ENCODE results near the gene CCDC88C.

The CCDC88C gene

GRCh38 chr14:91263329-91263728, 154.3 kb downstream of the CCDC88C start:
- no peak overlapping the region for H3K9ac ChIP-seq (ENCODE audit: low read depth in 1 of 2, low read length in 2 of 2)
- H3K4me1 ChIP-seq (ENCODE audit: control insufficient read depth in 1 of 2, insufficient read depth in 2 of 2, low read length in 2 of 2), result peaks cover 9 to 15% of the 10 kb centered on the region in 2 donors
- H3K27ac ChIP-seq (ENCODE audit: low read depth, low read length), result no peak overlapping the region
- peak overlapping the region in 1 of 2 donors; percentile 61 for H3K4me3 ChIP-seq (ENCODE audit: low read depth in 1 of 2, low read length in 2 of 2)
- no peaks in the 10 kb centered on the region for H3K27me3 ChIP-seq (ENCODE audit: control insufficient read depth in 1 of 2, insufficient read depth in 2 of 2, low read length in 2 of 2)
- no peaks in the 10 kb centered on the region for H3K9me3 ChIP-seq (ENCODE audit: control insufficient read depth in 1 of 2, low read length in 2 of 2)
- no peaks in the 10 kb centered on the region for H3K36me3 ChIP-seq (ENCODE audit: control insufficient read depth in 1 of 2, insufficient read depth in 2 of 2, low read length in 2 of 2)

- Histone ChIP-seq H3K9me3 (ENCODE audit: control insufficient read depth in 1 of 2, low read length in 2 of 2) (no peaks in the 10 kb centered on the region), H3K27me3 (ENCODE audit: control insufficient read depth in 1 of 2, insufficient read depth in 2 of 2, low read length in 2 of 2) (no peaks in the 10 kb centered on the region), H3K9ac (ENCODE audit: low read depth in 1 of 2, low read length in 2 of 2) (no peak overlapping the region), H3K27ac (ENCODE audit: low read depth, low read length) (no peak overlapping the region), H3K4me3 (ENCODE audit: low read depth in 1 of 2, low read length in 2 of 2) (no peak overlapping the region), H3K36me3 (ENCODE audit: control insufficient read depth in 1 of 2, insufficient read depth in 2 of 2, low read length in 2 of 2) (no peaks in the 10 kb centered on the region), H3K4me1 (ENCODE audit: control insufficient read depth in 1 of 2, insufficient read depth in 2 of 2, low read length in 2 of 2) (peaks cover 9 to 23% of the 10 kb centered on the region in 2 donors)
Measured at GRCh38 chr14:91261986-91262549, 155.6 kb downstream of the CCDC88C start.

GRCh38 chr14:91261115-91261514, 156.5 kb downstream of the CCDC88C start:
- Histone ChIP-seq H3K4me3 (ENCODE audit: low read depth in 1 of 2, low read length in 2 of 2) (no peak overlapping the region), H3K27ac (ENCODE audit: low read depth, low read length) (no peak overlapping the region), H3K36me3 (ENCODE audit: control insufficient read depth in 1 of 2, insufficient read depth in 2 of 2, low read length in 2 of 2) (no peaks in the 10 kb centered on the region), H3K4me1 (ENCODE audit: control insufficient read depth in 1 of 2, insufficient read depth in 2 of 2, low read length in 2 of 2) (peaks cover 9 to 29% of the 10 kb centered on the region in 2 donors), H3K9ac (ENCODE audit: low read depth in 1 of 2, low read length in 2 of 2) (no peak overlapping the region), H3K27me3 (ENCODE audit: control insufficient read depth in 1 of 2, insufficient read depth in 2 of 2, low read length in 2 of 2) (no peaks in the 10 kb centered on the region), H3K9me3 (ENCODE audit: control insufficient read depth in 1 of 2, low read length in 2 of 2) (no peaks in the 10 kb centered on the region)

- Histone ChIP-seq H3K4me3 (ENCODE audit: low read depth in 1 of 2, low read length in 2 of 2) (no peak overlapping the region), H3K4me1 (ENCODE audit: control insufficient read depth in 1 of 2, insufficient read depth in 2 of 2, low read length in 2 of 2) (peaks cover 6 to 26% of the 10 kb centered on the region in 2 donors), H3K27me3 (ENCODE audit: control insufficient read depth in 1 of 2, insufficient read depth in 2 of 2, low read length in 2 of 2) (peaks cover 0 to 7% of the 10 kb centered on the region in 2 donors), H3K36me3 (ENCODE audit: control insufficient read depth in 1 of 2, insufficient read depth in 2 of 2, low read length in 2 of 2) (no peaks in the 10 kb centered on the region), H3K9me3 (ENCODE audit: control insufficient read depth in 1 of 2, low read length in 2 of 2) (no peaks in the 10 kb centered on the region), H3K9ac (ENCODE audit: low read depth in 1 of 2, low read length in 2 of 2) (no peak overlapping the region), H3K27ac (ENCODE audit: low read depth, low read length) (no peak overlapping the region)
Measured at GRCh38 chr14:91258876-91259275, 158.7 kb downstream of the CCDC88C start.

DNA sequence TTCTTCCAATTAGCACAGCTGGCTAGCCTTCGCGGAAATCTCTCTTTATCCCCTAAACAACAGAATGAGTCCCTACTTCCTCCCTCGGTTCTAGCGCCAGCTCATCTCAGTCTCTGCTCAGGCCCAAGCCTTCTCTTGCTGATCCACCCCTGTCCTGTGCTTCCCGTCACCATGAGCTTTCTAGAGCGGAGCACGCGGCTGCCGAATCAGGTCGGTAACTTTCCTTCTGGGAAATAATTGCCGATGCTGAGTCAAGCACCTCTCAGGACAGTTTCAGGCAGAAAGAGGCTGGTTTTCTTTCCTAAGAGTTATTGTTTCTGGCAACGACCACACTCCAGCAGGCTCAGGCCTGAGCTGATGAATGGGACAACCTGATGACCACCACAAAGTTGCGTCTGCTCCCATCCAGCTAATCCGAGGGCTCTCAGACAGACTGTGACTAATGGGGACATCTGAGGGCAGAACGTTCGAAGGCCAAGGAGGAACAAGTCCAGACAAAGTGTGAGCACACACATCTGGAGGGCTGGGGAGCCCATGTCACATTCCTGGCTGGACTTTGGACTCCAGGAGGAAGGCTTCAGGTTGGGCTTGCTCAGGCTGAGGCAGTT, 159.5 kb downstream of the CCDC88C start:
- peaks cover 0 to 7% of the 10 kb centered on the region in 2 donors for H3K27me3 ChIP-seq (ENCODE audit: control insufficient read depth in 1 of 2, insufficient read depth in 2 of 2, low read length in 2 of 2)
- H3K4me1 ChIP-seq (ENCODE audit: control insufficient read depth in 1 of 2, insufficient read depth in 2 of 2, low read length in 2 of 2), result peaks cover 7 to 24% of the 10 kb centered on the region in 2 donors
- no peaks in the 10 kb centered on the region for H3K36me3 ChIP-seq (ENCODE audit: control insufficient read depth in 1 of 2, insufficient read depth in 2 of 2, low read length in 2 of 2)
- H3K4me3 ChIP-seq (ENCODE audit: low read depth in 1 of 2, low read length in 2 of 2), result no peak overlapping the region
- H3K27ac ChIP-seq (ENCODE audit: low read depth, low read length), result no peak overlapping the region
- H3K9me3 ChIP-seq (ENCODE audit: control insufficient read depth in 1 of 2, low read length in 2 of 2), result no peaks in the 10 kb centered on the region
- H3K9ac ChIP-seq (ENCODE audit: low read depth in 1 of 2, low read length in 2 of 2), result no peak overlapping the region

DNA sequence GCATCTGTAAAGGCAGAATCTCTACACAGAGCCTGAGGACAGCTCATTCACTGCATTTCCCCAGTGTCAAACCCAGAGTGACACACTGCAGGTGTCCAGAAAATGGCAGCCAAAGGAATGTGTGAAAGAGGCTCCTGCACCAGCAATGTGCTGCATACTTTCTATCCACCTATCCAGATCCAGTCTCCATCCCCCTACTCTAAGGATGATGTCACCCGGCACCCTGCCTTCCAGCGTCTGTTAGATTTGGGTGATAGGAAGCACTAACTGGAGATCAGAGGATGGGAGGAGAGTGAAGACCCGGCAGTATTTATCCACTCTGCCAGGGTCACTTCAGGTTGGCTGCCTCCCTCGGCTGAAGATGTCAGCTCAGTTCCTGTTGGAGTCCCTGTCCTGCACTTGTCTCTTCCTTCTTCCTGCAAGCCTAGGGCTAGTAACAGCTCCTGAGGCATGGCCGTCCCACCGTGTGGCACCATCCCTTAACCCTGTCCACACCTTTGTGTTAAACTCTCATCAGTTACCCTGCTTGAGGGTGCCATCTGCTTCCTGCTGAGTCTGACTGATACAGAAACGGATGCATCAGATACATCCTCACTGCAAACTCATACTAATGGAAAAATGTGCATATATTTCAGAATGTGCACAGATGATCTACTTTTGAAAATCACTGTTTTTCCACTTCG, 160.2 kb downstream of the CCDC88C start:
- no peaks in the 10 kb centered on the region for H3K9me3 ChIP-seq (ENCODE audit: control insufficient read depth in 1 of 2, low read length in 2 of 2)
- H3K4me3 ChIP-seq (ENCODE audit: low read depth in 1 of 2, low read length in 2 of 2), result no peak overlapping the region
- H3K9ac ChIP-seq (ENCODE audit: low read depth in 1 of 2, low read length in 2 of 2), result no peak overlapping the region
- no peak overlapping the region for H3K27ac ChIP-seq (ENCODE audit: low read depth, low read length)
- H3K27me3 ChIP-seq (ENCODE audit: control insufficient read depth in 1 of 2, insufficient read depth in 2 of 2, low read length in 2 of 2), result peaks cover 0 to 7% of the 10 kb centered on the region in 2 donors
- H3K4me1 ChIP-seq (ENCODE audit: control insufficient read depth in 1 of 2, insufficient read depth in 2 of 2, low read length in 2 of 2), result peaks cover 12 to 31% of the 10 kb centered on the region in 2 donors
- no peaks in the 10 kb centered on the region for H3K36me3 ChIP-seq (ENCODE audit: control insufficient read depth in 1 of 2, insufficient read depth in 2 of 2, low read length in 2 of 2)

DNA sequence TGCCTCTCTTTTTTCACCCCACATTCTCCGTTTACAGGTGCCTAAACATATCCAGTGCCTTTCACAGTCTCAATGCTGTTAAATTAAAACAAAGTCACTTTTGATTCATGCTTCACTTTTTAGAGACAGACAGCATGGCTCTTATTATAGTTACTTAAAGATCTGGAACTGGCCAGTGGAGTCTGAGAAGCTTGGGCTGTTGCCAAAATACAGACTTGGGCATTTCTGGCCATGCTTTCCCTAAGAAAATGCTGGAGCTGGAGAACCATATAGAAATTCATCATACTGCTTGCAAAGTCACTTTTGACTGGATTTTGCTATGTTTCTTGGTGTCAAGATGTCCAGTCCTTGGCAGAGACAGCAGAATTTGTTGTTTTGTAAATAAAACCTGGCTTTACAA, 161.0 kb downstream of the CCDC88C start:
- Histone ChIP-seq H3K9ac (ENCODE audit: low read depth in 1 of 2, low read length in 2 of 2) (no peak overlapping the region), H3K4me1 (ENCODE audit: control insufficient read depth in 1 of 2, insufficient read depth in 2 of 2, low read length in 2 of 2) (peaks cover 15 to 31% of the 10 kb centered on the region in 2 donors), H3K9me3 (ENCODE audit: control insufficient read depth in 1 of 2, low read length in 2 of 2) (no peaks in the 10 kb centered on the region), H3K27ac (ENCODE audit: low read depth, low read length) (no peak overlapping the region), H3K4me3 (ENCODE audit: low read depth in 1 of 2, low read length in 2 of 2) (no peak overlapping the region), H3K36me3 (ENCODE audit: control insufficient read depth in 1 of 2, insufficient read depth in 2 of 2, low read length in 2 of 2) (no peaks in the 10 kb centered on the region), H3K27me3 (ENCODE audit: control insufficient read depth in 1 of 2, insufficient read depth in 2 of 2, low read length in 2 of 2) (peaks cover 0 to 7% of the 10 kb centered on the region in 2 donors)

DNA sequence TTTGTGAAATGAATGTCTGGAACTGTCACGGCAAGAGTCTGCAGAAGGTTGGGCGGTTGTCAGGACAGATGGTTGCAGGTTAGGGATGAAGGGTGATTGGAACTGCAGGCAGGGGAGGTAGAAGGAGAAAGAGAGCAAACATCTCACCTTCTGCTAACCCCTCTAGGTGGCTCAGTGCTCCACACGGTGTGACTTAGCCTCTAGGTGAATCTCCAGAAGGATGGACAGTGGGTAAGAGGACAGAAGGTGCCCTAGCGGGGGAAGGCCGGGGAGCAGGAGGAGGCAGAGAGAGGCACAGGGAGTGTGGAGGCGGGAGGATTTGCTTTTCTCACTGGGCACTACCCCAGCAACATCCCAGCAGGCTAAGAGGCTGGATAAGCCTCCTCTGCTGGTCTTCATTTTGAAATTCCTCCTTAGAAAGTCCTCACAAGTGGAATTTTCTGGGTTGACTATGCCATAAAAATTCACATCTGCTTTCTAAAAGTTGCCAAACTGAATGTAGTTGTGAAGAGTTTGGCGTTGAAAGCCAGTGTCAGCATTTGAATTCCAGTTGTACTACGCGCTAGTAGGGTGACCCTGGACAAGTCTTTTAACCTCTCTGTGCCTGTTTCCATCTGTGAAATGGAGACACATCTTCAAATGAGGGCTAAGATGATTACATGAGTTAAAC, 162.5 kb downstream of the CCDC88C start:
- H3K9me3 ChIP-seq (ENCODE audit: control insufficient read depth in 1 of 2, low read length in 2 of 2), result no peaks in the 10 kb centered on the region
- no peak overlapping the region for H3K9ac ChIP-seq (ENCODE audit: low read depth in 1 of 2, low read length in 2 of 2)
- peaks cover 0 to 7% of the 10 kb centered on the region in 2 donors for H3K27me3 ChIP-seq (ENCODE audit: control insufficient read depth in 1 of 2, insufficient read depth in 2 of 2, low read length in 2 of 2)
- no peaks in the 10 kb centered on the region for H3K36me3 ChIP-seq (ENCODE audit: control insufficient read depth in 1 of 2, insufficient read depth in 2 of 2, low read length in 2 of 2)
- H3K4me3 ChIP-seq (ENCODE audit: low read depth in 1 of 2, low read length in 2 of 2), result no peak overlapping the region
- no peak overlapping the region for H3K27ac ChIP-seq (ENCODE audit: low read depth, low read length)
- H3K4me1 ChIP-seq (ENCODE audit: control insufficient read depth in 1 of 2, insufficient read depth in 2 of 2, low read length in 2 of 2), result peaks cover 25 to 41% of the 10 kb centered on the region in 2 donors

GRCh38 chr14:91254461-91254860, 163.2 kb downstream of the CCDC88C start:
- H3K27ac ChIP-seq (ENCODE audit: low read depth, low read length), result no peak overlapping the region
- no peak overlapping the region for H3K9ac ChIP-seq (ENCODE audit: low read depth in 1 of 2, low read length in 2 of 2)

GRCh38 chr14:91253795-91254323, 163.8 kb downstream of the CCDC88C start:
- H3K27ac ChIP-seq (ENCODE audit: low read depth, low read length), result no peak overlapping the region

More at GRCh38 chr14:91254461-91254860, 163.2 kb downstream of the CCDC88C start:
- Histone ChIP-seq H3K9me3 (ENCODE audit: control insufficient read depth in 1 of 2, low read length in 2 of 2) (no peaks in the 10 kb centered on the region), H3K27me3 (ENCODE audit: control insufficient read depth in 1 of 2, insufficient read depth in 2 of 2, low read length in 2 of 2) (peaks cover 0 to 7% of the 10 kb centered on the region in 2 donors), H3K4me1 (ENCODE audit: control insufficient read depth in 1 of 2, insufficient read depth in 2 of 2, low read length in 2 of 2) (peaks cover 32 to 42% of the 10 kb centered on the region in 2 donors), H3K36me3 (ENCODE audit: control insufficient read depth in 1 of 2, insufficient read depth in 2 of 2, low read length in 2 of 2) (no peaks in the 10 kb centered on the region), H3K4me3 (ENCODE audit: low read depth in 1 of 2, low read length in 2 of 2) (no peak overlapping the region)

More at GRCh38 chr14:91253795-91254323, 163.8 kb downstream of the CCDC88C start:
- Histone ChIP-seq H3K4me3 (ENCODE audit: low read depth in 1 of 2, low read length in 2 of 2) (peak overlapping the region; percentile 57 to 66), H3K4me1 (ENCODE audit: control insufficient read depth in 1 of 2, insufficient read depth in 2 of 2, low read length in 2 of 2) (peaks cover 32 to 42% of the 10 kb centered on the region in 2 donors), H3K27me3 (ENCODE audit: control insufficient read depth in 1 of 2, insufficient read depth in 2 of 2, low read length in 2 of 2) (peaks cover 0 to 7% of the 10 kb centered on the region in 2 donors), H3K36me3 (ENCODE audit: control insufficient read depth in 1 of 2, insufficient read depth in 2 of 2, low read length in 2 of 2) (no peaks in the 10 kb centered on the region), H3K9me3 (ENCODE audit: control insufficient read depth in 1 of 2, low read length in 2 of 2) (no peaks in the 10 kb centered on the region), H3K9ac (ENCODE audit: low read depth in 1 of 2, low read length in 2 of 2) (peak overlapping the region in 1 of 2 donors; percentile 35)
